ENCODE results near the gene IL1F10.

DNA sequence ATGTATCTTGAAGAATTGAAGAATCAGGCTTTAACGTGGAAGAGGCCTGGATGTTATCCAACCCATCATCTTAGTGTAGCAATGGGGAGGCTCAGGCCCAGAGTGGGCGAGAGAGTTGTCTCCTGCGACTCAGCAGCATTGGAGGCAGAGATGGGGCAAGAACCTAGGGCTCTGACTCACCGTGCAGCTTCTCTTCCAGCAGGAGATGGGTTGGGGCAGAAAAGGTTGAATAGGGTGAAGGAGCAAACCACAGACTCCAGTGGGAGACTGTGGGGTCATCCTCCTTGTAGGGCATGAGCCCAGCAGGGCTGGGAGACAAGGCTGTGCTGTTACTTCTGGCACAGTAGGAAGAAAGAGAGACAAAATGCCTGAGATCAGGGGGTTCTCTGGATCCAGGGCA is 7.4 kb upstream of the IL1F10 start:
- TF ChIP-seq, protein P1, sequence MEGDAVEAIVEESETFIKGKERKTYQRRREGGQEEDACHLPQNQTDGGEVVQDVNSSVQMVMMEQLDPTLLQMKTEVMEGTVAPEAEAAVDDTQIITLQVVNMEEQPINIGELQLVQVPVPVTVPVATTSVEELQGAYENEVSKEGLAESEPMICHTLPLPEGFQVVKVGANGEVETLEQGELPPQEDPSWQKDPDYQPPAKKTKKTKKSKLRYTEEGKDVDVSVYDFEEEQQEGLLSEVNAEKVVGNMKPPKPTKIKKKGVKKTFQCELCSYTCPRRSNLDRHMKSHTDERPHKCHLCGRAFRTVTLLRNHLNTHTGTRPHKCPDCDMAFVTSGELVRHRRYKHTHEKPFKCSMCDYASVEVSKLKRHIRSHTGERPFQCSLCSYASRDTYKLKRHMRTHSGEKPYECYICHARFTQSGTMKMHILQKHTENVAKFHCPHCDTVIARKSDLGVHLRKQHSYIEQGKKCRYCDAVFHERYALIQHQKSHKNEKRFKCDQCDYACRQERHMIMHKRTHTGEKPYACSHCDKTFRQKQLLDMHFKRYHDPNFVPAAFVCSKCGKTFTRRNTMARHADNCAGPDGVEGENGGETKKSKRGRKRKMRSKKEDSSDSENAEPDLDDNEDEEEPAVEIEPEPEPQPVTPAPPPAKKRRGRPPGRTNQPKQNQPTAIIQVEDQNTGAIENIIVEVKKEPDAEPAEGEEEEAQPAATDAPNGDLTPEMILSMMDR (IDR thresholded peaks at IDR 0.05) = no peak
- TF ChIP-seq POLR2A (IDR thresholded peaks at IDR 0.05) = no peak

Data from lower leg skin (tissue), 3 donors.